GM21381 (cell line): ENCODE results near the gene P3H4.

Experiments
- ATAC-seq: cut with Tn5 transposase; IDR thresholded peaks from one replicate; pipeline ENCODE4 v1.9.1; 2021; ENCODE audit warnings: mild to moderate bottlenecking, moderate library complexity; ENCODE audit not compliant: unreplicated experiment

P3H4 gene

GRCh38 chr17:41822216-41823140 is 10.7 kb upstream of the P3H4 start:
- ATAC-seq: no peak

GRCh38 chr17:41821776-41822175 is 10.0 kb upstream of the P3H4 start:
- ATAC-seq: no peak

GRCh38 chr17:41818024-41818423 is 6.3 kb upstream of the P3H4 start:
- no peak for ATAC-seq

- ATAC-seq: no peak
These were observed 5.0 kb upstream of the P3H4 start for GRCh38 chr17:41816637-41817320.

- no peak for ATAC-seq
These were observed 2.4 kb upstream of the P3H4 start for GRCh38 chr17:41814195-41814594.

GRCh38 chr17:41813699-41814124 is 2.0 kb upstream of the P3H4 start:
- ATAC-seq: no peak

- no peak for ATAC-seq
These were observed 1.5 kb upstream of the P3H4 start for GRCh38 chr17:41813152-41813680.

GRCh38 chr17:41812381-41813151 is 817 bp upstream of the P3H4 start, which contains the start of gene FKBP10:
Gene FKBP10, plus strand, starts transcription at chr17:41813004. Its CDS starts 31 bp downstream, at chr17:41813035.
- ATAC-seq: no peak

GRCh38 chr17:41810659-41811548 is 845 bp downstream of the P3H4 start:
- no peak for ATAC-seq

GRCh38 chr17:41806685-41807445 is 4.9 kb downstream of the P3H4 start:
- no peak for ATAC-seq

- no peak for ATAC-seq
These were observed 8.4 kb downstream of the P3H4 start for GRCh38 chr17:41803049-41804020.

- ATAC-seq: no peak
These were observed 10.1 kb downstream of the P3H4 start for GRCh38 chr17:41801374-41802271.

GRCh38 chr17:41800601-41801373 is 11.0 kb downstream of the P3H4 start:
- no peak for ATAC-seq

GRCh38 chr17:41799366-41799765 is 12.4 kb downstream of the P3H4 start:
- ATAC-seq: no peak

- no peak for ATAC-seq
These were observed 14.4 kb downstream of the P3H4 start for GRCh38 chr17:41797377-41797776.
